Measurements from ENCODE around the gene PRDX2.
"Not testable (repeated sequence)": the region's sequence is repeated elsewhere in the genome, so short reads cannot be mapped to it uniquely, and the experiment has no call there.

PRDX2 gene

GRCh38 chr19:12801466-12802266, at the start of gene PRDX2, which contains the start of gene THSD8:
Gene PRDX2, minus strand, starts transcription at chr19:12801800. Its CDS starts 539 bp downstream, at chr19:12801261.
Gene THSD8, plus strand, starts transcription at chr19:12802069. Its CDS starts 3 bp downstream, at chr19:12802072.
- no peak for DNase-seq (ENCODE audit: low read depth in 2 of 2, low spot score in 1 of 2)

- peak; percentile 66 to 70 for DNase-seq (ENCODE audit: low read depth in 2 of 2, low spot score in 1 of 2)
These were observed 45.8 kb upstream of the PRDX2 start for GRCh38 chr19:12847159-12848139.

- DNase-seq (ENCODE audit: low read depth in 2 of 2, low spot score in 1 of 2) = not testable (repeated sequence)
These were observed 45.0 kb upstream of the PRDX2 start for GRCh38 chr19:12846613-12847012.

- no peak for DNase-seq (ENCODE audit: low read depth in 2 of 2, low spot score in 1 of 2)
These were observed 42.6 kb upstream of the PRDX2 start for GRCh38 chr19:12843999-12844732.

- DNase-seq (ENCODE audit: low read depth in 2 of 2, low spot score in 1 of 2) = no peak
These were observed 41.7 kb upstream of the PRDX2 start for GRCh38 chr19:12843328-12843727.

- DNase-seq (ENCODE audit: low read depth in 2 of 2, low spot score in 1 of 2) = no peak
These were observed 40.9 kb upstream of the PRDX2 start for GRCh38 chr19:12842511-12842910.

GRCh38 chr19:12841094-12841493, 39.5 kb upstream of the PRDX2 start:
- no peak for DNase-seq (ENCODE audit: low read depth in 2 of 2, low spot score in 1 of 2)

GRCh38 chr19:12840091-12841079, 38.8 kb upstream of the PRDX2 start:
- no peak for DNase-seq (ENCODE audit: low read depth in 2 of 2, low spot score in 1 of 2)

- no peak for DNase-seq (ENCODE audit: low read depth in 2 of 2, low spot score in 1 of 2)
These were observed 37.5 kb upstream of the PRDX2 start for GRCh38 chr19:12838886-12839756.

GRCh38 chr19:12838182-12838885, 36.7 kb upstream of the PRDX2 start, which contains the start of gene MAST1:
Gene MAST1, plus strand, starts transcription at chr19:12838515. Its CDS starts 58 bp downstream, at chr19:12838573.
- DNase-seq (ENCODE audit: low read depth in 2 of 2, low spot score in 1 of 2) = no peak

- DNase-seq (ENCODE audit: low read depth in 2 of 2, low spot score in 1 of 2) = no peak
These were observed 35.6 kb upstream of the PRDX2 start for GRCh38 chr19:12837225-12837624.

- no peak for DNase-seq (ENCODE audit: low read depth in 2 of 2, low spot score in 1 of 2)
These were observed 34.9 kb upstream of the PRDX2 start for GRCh38 chr19:12836529-12836863.

- DNase-seq (ENCODE audit: low read depth in 2 of 2, low spot score in 1 of 2) = no peak
These were observed 33.6 kb upstream of the PRDX2 start for GRCh38 chr19:12834976-12835757.

GRCh38 chr19:12834566-12834943, 33.0 kb upstream of the PRDX2 start, which contains the start of gene RTBDN:
Gene RTBDN, minus strand, starts transcription at chr19:12834579. Its CDS starts 4,600 bp downstream, at chr19:12829979.
- DNase-seq (ENCODE audit: low read depth in 2 of 2, low spot score in 1 of 2) = no peak

- no peak for DNase-seq (ENCODE audit: low read depth in 2 of 2, low spot score in 1 of 2)
These were observed 32.4 kb upstream of the PRDX2 start for GRCh38 chr19:12833738-12834565.

GRCh38 chr19:12833418-12833737, 31.8 kb upstream of the PRDX2 start:
- no peak for DNase-seq (ENCODE audit: low read depth in 2 of 2, low spot score in 1 of 2)

- DNase-seq (ENCODE audit: low read depth in 2 of 2, low spot score in 1 of 2) = no peak
These were observed 26.9 kb upstream of the PRDX2 start for GRCh38 chr19:12828494-12828893.
